ENCODE data around the gene ADGRE2.
"Not testable (repeated sequence)": the region's sequence is repeated elsewhere in the genome, so short reads cannot be mapped to it uniquely, and the experiment has no call there.

ADGRE2 gene

GRCh38 chr19:14782626-14783409, 4.5 kb upstream of the ADGRE2 start:
- no peak for DNase-seq (ENCODE audit: insufficient read length, low spot score)
- no peak for FAIRE-seq

DNA sequence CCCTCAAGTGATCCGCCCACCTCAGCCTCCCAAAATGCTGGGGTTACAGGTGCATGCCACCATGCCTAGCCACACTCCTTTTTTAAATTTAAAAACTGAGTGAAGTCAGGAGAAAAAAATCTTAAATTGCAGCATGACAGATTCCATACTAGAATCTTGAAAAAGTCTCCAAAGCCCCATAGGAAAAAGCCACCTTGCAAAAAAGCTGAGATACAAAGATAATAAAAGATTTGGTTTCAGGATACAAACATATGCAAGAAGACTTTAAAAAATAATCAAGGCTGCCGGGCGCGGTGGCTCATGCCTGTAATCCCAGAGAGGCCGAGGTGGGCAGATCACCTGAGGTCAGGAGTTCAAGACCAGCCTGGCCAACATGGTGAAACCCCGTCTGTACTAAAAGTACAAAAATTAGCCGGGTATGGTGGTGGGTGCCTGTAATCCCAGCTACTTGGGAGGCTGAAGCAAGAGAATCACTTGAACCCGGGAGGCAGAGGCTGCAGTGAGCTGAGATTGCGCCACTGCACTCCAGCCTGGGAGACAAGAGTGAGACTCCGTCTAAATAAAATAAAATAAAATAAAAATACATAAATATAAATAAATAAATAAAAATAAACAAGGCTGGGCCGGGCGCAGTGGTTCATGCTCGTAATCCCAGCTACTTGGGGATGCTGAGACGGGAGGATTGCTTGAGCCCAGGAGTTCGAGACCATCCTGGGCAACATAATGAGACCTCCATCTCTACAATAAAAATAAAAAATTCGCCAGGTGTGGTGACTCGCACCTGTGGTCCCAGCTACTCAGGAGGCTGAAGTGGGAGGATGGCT, 3.6 kb upstream of the ADGRE2 start:
- not testable (repeated sequence) for FAIRE-seq; DNase-seq (ENCODE audit: insufficient read length, low spot score)

More at GRCh38 chr19:14782626-14783409, 4.5 kb upstream of the ADGRE2 start:
- no peak for TF ChIP-seq POLR2A (IDR thresholded peaks at IDR 0.05; ENCODE audit: low read depth, low read length)

DNA sequence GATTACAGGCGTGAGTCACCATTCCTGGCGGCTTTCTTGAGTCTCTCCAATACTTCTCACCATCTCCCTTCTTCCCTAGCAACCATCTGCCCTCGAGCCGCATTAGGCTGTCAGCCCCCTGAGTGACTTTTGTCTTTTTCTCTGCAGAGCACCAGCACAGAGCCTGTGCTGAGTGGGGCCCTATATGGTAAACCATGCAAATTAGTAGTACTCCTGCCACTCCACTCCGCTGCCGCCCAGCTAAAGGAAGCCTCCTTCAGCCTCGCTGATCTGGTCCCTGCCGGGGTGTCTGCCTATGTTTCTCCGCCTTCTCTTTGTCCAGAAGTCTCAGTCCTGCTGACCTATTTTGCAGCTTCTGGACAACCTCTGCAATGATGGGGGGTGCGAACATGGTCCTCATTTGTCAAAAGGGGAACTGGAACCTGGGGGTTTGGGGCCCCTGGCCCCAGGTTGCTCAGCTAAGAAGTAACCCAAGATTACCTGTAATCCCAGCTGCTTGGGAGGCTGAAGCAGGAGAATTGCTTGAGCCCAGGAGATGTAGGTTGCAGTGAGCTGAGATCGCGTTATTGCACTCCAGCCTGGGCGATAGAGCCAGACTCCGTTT, 2.4 kb upstream of the ADGRE2 start:
- not testable (repeated sequence) for FAIRE-seq; DNase-seq (ENCODE audit: insufficient read length, low spot score)

- DNase-seq (ENCODE audit: insufficient read length, low spot score) = no peak
- FAIRE-seq = no peak
- TF ChIP-seq POLR2A (IDR thresholded peaks at IDR 0.05; ENCODE audit: low read depth, low read length) = no peak
Observed at GRCh38 chr19:14779151-14779550, 791 bp upstream of the ADGRE2 start.

DNA sequence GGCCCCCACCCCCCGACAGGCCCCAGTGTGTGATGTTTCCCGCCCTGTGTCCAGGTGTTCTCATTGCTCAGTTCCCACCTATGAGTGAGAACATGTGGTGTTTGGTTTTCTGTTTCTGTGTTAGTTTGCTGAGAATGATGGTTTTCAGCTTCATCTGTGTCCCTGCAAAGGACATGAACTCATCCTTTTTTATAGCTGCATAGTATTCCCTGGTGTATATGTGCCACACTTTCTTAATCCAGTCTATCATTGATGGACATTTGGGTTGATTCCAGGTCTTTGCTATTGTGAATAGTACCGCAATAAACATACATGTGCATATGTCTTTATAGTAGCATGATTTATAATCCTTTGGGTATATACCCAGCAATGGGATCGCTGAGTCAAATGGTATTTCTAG, 715 bp downstream of the ADGRE2 start:
- FAIRE-seq; DNase-seq (ENCODE audit: insufficient read length, low spot score): not testable (repeated sequence)

- no peak for TF ChIP-seq POLR2A (IDR thresholded peaks at IDR 0.05; ENCODE audit: low read depth, low read length)
- no peak for FAIRE-seq
- no peak for DNase-seq (ENCODE audit: insufficient read length, low spot score)
Observed at GRCh38 chr19:14775869-14776586, 2.3 kb downstream of the ADGRE2 start.

- FAIRE-seq; DNase-seq (ENCODE audit: insufficient read length, low spot score): not testable (repeated sequence)
Observed at GRCh38 chr19:14775326-14775725, 3.0 kb downstream of the ADGRE2 start.

- FAIRE-seq (no peak), DNase-seq (ENCODE audit: insufficient read length, low spot score) (no peak)
- TF ChIP-seq POLR2A (IDR thresholded peaks at IDR 0.05; ENCODE audit: low read depth, low read length) = no peak
Observed at GRCh38 chr19:14774373-14774772, 4.0 kb downstream of the ADGRE2 start.

DNA sequence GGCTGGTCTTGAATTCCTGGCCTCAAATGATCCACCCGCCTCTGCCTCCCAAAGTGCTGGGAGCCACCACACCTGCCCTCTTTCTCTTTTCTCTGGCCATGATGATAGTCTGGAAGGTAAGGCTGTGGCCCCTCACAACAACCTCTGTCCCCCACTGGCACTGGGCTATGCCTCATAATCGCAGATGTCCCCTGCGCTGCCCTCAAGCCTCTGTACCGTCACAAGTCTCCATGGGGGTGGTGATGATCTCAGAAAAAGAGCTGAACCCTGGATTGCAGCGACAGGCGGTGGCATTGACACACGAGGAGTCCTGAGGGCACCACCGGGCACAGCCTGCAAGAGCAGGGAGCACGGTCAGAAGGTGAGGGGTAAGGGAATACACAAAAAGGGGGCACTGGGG, 4.6 kb downstream of the ADGRE2 start:
- not testable (repeated sequence) for DNase-seq (ENCODE audit: insufficient read length, low spot score); FAIRE-seq

- no peak for FAIRE-seq
- DNase-seq (ENCODE audit: insufficient read length, low spot score) = no peak
- TF ChIP-seq POLR2A (IDR thresholded peaks at IDR 0.05; ENCODE audit: low read depth, low read length) = no peak
Observed at GRCh38 chr19:14772995-14773394, 5.4 kb downstream of the ADGRE2 start.

GRCh38 chr19:14772467-14772866, 5.9 kb downstream of the ADGRE2 start:
- TF ChIP-seq POLR2A (IDR thresholded peaks at IDR 0.05; ENCODE audit: low read depth, low read length) = no peak
- DNase-seq (ENCODE audit: insufficient read length, low spot score) (no peak), FAIRE-seq (no peak)

DNA sequence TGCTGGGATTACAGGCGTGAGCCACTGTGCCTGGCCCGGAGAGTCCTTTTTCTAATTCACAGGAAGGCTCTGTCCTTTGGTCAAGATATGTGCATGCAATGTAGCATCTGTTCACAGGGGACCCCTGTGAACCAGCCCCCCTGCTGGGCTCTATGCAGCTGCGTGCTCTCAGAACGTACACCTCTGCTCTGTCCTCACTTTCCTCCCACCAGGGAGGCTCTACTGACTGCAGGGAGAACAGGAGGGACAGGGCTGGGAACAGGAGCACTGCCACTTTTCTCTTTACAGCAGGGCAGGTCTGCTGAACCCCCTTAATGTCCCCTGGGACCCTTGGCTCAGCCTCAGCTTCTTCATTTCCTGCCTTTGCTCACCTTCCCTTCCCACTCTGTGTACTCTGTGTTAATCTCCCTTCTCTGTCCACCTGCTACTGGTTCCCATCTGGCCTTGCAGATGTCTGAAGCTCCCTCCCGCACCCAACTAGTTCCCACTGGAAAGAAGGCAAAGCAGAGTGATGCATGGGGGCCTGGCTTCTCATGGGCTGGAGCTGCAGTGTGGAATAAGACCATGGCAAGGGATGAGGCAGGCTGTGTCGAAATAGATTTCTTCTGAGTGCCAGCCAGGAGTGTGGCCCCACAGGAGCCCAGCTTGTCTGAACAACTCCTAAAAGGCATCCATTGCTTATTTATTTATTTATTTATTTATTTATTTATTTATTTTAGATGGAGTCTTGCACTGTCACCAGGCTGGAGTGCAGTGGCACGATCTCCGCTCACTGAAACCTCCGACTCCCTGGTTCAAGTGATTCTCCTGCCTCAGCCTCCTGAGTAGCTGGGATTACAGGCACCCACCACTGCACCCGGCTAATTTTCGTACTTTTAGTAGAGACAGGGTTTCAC, 7.2 kb downstream of the ADGRE2 start:
- TF ChIP-seq POLR2A (IDR thresholded peaks at IDR 0.05; ENCODE audit: low read depth, low read length) = no peak
- FAIRE-seq (no peak), DNase-seq (ENCODE audit: insufficient read length, low spot score) (no peak)

DNA sequence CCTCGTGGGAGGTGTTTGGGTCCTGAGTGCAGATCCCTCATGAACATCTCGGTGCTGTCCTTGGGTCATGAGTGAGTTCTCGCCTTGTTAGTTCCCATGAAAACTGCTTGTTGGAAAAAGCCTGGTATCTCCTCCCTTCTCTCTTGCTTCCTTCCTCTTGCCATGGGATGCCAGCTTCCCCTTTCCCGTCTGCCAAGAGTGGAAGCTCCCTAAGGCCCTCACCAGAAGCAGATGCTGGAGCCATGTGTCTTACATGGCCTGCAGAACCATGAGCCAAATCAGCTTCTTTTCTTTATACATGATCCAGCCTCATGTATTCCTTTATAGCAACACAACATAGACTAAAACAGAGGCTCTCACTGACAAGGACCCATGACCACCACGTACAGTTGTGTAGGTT, 8.2 kb downstream of the ADGRE2 start:
- FAIRE-seq (no peak), DNase-seq (ENCODE audit: insufficient read length, low spot score) (no peak)
- no peak for TF ChIP-seq POLR2A (IDR thresholded peaks at IDR 0.05; ENCODE audit: low read depth, low read length)

Measured in H54 (cell line).